Diencephalon (tissue), 1 donor: ENCODE measurements around the gene PDCD1LG2. TPM values are rescaled to one million over a fixed set of nuclear protein-coding genes. Genes with fewer than 3 reads are reported as not detected.

ENCODE experiments used
- total RNA-seq: library from RNA; depleted of rRNA; stranded (reverse); fragments of >200 nt; gene quantifications from one replicate; pipeline ENCODE4 v1.2.3, GENCODE V29; 2014

Gene PDCD1LG2
- 0.23 TPM for total RNA-seq

DNA sequence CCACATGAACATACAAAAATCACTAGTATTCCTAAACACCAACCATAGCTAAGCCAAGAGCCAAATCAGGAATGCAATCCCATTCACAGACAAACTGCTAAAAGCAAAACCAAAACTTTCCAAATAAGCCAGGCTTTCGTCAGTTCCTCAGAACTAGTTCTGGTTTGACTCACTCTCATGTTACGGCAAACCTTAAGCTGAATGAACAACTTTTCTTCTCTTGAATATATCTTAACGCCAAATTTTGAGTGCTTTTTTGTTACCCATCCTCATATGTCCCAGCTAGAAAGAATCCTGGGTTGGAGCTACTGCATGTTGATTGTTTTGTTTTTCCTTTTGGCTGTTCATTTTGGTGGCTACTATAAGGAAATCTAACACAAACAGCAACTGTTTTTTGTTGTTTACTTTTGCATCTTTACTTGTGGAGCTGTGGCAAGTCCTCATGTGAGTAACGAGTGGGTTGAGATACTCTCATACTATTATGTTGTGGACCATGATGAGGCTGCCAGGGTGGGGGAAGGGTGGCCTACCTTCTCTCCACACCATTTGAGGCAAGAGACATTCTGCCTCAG lies at the start of gene PDCD1LG2:
Gene PDCD1LG2, plus strand, starts transcription at position 172 of the 572 bp plus-strand sequence. CDS start 12,016 bp downstream, outside the sequence.

Other genes starting within 250 kb of the PDCD1LG2 start
- 1.4 TPM for gene RLN2, start 205.8 kb upstream of the PDCD1LG2 start, total RNA-seq
- not detected for gene RLN1, start 170.7 kb upstream of the PDCD1LG2 start, total RNA-seq
- gene PLGRKT, start 72.6 kb upstream of the PDCD1LG2 start, total RNA-seq = 21.2 TPM
- gene CD274, start 60.0 kb upstream of the PDCD1LG2 start, total RNA-seq = 1.6 TPM
- gene RIC1, start 118.6 kb downstream of the PDCD1LG2 start, total RNA-seq = 24.5 TPM